ENCODE data around the gene HSPB8.
A peak's percentile ranks its signal among the peaks of the same experiment; 100 is the strongest.
"Not testable (repeated sequence)": the region's sequence is repeated elsewhere in the genome, so short reads cannot be mapped to it uniquely, and the experiment has no call there.

Gene HSPB8

GRCh38 chr12:119216084-119216483, 37.4 kb downstream of the HSPB8 start:
- no peak for DNase-seq (ENCODE audit: low read depth)
- no peak overlapping the region for H3K4me3 ChIP-seq (ENCODE audit: low read length)
- TF ChIP-seq, protein P1, sequence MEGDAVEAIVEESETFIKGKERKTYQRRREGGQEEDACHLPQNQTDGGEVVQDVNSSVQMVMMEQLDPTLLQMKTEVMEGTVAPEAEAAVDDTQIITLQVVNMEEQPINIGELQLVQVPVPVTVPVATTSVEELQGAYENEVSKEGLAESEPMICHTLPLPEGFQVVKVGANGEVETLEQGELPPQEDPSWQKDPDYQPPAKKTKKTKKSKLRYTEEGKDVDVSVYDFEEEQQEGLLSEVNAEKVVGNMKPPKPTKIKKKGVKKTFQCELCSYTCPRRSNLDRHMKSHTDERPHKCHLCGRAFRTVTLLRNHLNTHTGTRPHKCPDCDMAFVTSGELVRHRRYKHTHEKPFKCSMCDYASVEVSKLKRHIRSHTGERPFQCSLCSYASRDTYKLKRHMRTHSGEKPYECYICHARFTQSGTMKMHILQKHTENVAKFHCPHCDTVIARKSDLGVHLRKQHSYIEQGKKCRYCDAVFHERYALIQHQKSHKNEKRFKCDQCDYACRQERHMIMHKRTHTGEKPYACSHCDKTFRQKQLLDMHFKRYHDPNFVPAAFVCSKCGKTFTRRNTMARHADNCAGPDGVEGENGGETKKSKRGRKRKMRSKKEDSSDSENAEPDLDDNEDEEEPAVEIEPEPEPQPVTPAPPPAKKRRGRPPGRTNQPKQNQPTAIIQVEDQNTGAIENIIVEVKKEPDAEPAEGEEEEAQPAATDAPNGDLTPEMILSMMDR (IDR thresholded peaks at IDR 0.05; ENCODE audit: insufficient read depth, low read depth, low read length, missing control alignments), result no peak

GRCh38 chr12:119218875-119219274, 40.1 kb downstream of the HSPB8 start:
- not testable (repeated sequence) for DNase-seq (ENCODE audit: low read depth); H3K4me3 ChIP-seq (ENCODE audit: low read length)

- DNase-seq (ENCODE audit: low read depth), result no peak
- no peak overlapping the region for H3K4me3 ChIP-seq (ENCODE audit: low read length)
- TF ChIP-seq, protein P1 (IDR thresholded peaks at IDR 0.05; ENCODE audit: insufficient read depth, low read depth, low read length, missing control alignments), result no peak
Measured at GRCh38 chr12:119222222-119222951, 43.7 kb downstream of the HSPB8 start.

DNA sequence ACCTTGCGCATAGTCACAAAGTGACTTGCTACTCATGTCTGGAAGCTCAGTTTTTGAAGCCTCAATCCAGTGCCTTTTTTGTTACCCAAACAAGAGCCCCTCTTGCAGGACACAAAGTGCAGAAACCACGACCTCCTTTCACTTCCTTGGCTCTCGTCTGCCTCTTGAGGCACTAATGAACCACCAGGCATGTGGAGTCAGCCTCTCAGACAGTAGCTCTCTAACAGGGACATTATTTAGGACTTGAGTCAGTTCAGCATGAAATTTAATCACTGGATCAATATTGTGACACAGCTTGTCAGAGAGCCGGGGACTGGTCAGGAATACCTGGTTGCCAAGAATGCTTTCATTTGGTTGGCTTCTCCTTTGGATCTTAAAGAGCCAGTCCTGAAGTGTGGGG, 46.7 kb downstream of the HSPB8 start:
- TF ChIP-seq, protein P1 (IDR thresholded peaks at IDR 0.05; ENCODE audit: insufficient read depth, low read depth, low read length, missing control alignments), result no peak
- no peak overlapping the region for H3K4me3 ChIP-seq (ENCODE audit: low read length)
- DNase-seq (ENCODE audit: low read depth), result no peak

- H3K4me3 ChIP-seq (ENCODE audit: low read length), result no peak overlapping the region
- TF ChIP-seq, protein P1 (IDR thresholded peaks at IDR 0.05; ENCODE audit: insufficient read depth, low read depth, low read length, missing control alignments), result no peak
- DNase-seq (ENCODE audit: low read depth), result no peak
Measured at GRCh38 chr12:119227292-119227691, 48.6 kb downstream of the HSPB8 start.

DNA sequence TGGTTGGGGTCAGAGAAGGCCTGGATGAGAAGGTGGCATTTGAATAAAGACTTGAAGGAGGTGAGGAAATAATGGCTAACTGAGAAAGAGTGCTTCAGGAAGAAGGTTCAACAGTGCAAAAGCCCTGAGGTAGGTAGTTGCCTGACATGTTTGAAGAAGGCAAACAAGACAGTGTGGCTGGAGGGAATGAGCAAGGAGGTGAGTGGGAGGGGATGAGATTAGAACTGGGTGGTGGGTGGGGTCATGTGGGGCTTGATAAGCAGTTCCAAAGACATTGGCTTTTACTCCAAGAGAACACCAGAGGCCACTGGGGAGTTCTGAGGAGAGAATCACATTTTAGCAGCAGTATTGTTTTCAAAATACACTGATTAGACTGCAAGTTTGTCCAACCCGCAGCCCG, 50.5 kb downstream of the HSPB8 start:
- DNase-seq (ENCODE audit: low read depth), result no peak
- TF ChIP-seq, protein P1 (IDR thresholded peaks at IDR 0.05; ENCODE audit: insufficient read depth, low read depth, low read length, missing control alignments), result no peak
- H3K4me3 ChIP-seq (ENCODE audit: low read length), result no peak overlapping the region

DNA sequence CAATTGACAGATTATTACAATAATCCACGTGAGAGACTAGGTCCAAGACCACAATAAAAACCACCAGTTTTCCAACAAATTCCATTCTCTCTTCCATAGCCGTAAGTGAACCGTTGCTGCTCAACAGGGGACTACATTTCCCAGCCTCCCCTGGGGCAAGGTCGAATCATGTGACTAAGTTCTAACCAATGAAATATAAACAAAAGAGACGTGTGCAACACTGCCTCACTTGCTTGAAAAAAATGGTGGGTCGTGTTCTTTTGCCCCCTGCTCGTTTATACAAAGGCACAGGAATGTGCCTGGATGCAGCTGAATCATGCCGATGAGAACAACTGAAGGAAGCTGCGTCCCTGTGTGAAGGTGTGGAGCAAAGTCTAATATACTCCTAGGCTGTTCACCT, 51.1 kb downstream of the HSPB8 start:
- H3K4me3 ChIP-seq (ENCODE audit: low read length), result no peak overlapping the region
- DNase-seq (ENCODE audit: low read depth), result peak; percentile 7
- TF ChIP-seq, protein P1 (IDR thresholded peaks at IDR 0.05; ENCODE audit: insufficient read depth, low read depth, low read length, missing control alignments), result no peak

Measured in epithelial cell of esophagus (primary cell).